ENCODE measurements around the gene NOD2.

Gene NOD2

GRCh38 chr16:50695017-50696000, 1.9 kb downstream of the NOD2 start:
- FAIRE-seq, result no peak

GRCh38 chr16:50696126-50696525, 2.7 kb downstream of the NOD2 start:
- FAIRE-seq, result no peak

GRCh38 chr16:50696575-50697420, 3.4 kb downstream of the NOD2 start:
- FAIRE-seq, result no peak

- FAIRE-seq, result no peak
Observed at GRCh38 chr16:50697421-50697715, 4.0 kb downstream of the NOD2 start.

GRCh38 chr16:50697881-50698767, 4.7 kb downstream of the NOD2 start:
- no peak for FAIRE-seq

GRCh38 chr16:50699326-50700159, 6.1 kb downstream of the NOD2 start:
- FAIRE-seq, result no peak

GRCh38 chr16:50702725-50703124, 9.3 kb downstream of the NOD2 start:
- FAIRE-seq, result no peak

GRCh38 chr16:50704245-50704644, 10.8 kb downstream of the NOD2 start:
- FAIRE-seq, result no peak

- FAIRE-seq, result no peak
Observed at GRCh38 chr16:50705436-50706110, 12.2 kb downstream of the NOD2 start.

GRCh38 chr16:50706250-50706649, 12.8 kb downstream of the NOD2 start:
- FAIRE-seq, result no peak

- no peak for FAIRE-seq
Observed at GRCh38 chr16:50708373-50709060, 15.1 kb downstream of the NOD2 start.

GRCh38 chr16:50709061-50709684, 15.8 kb downstream of the NOD2 start:
- no peak for FAIRE-seq

GRCh38 chr16:50709980-50710379, 16.6 kb downstream of the NOD2 start:
- FAIRE-seq, result no peak

- FAIRE-seq, result no peak
Observed at GRCh38 chr16:50711040-50711439, 17.6 kb downstream of the NOD2 start.

GRCh38 chr16:50711862-50712559, 18.6 kb downstream of the NOD2 start:
- no peak for FAIRE-seq

- no peak for FAIRE-seq
Observed at GRCh38 chr16:50712560-50712898, 19.1 kb downstream of the NOD2 start.

GRCh38 chr16:50712956-50713355, 19.6 kb downstream of the NOD2 start:
- FAIRE-seq, result no peak

GRCh38 chr16:50717091-50717490, 23.7 kb downstream of the NOD2 start:
- FAIRE-seq, result no peak

GRCh38 chr16:50717494-50717893, 24.1 kb downstream of the NOD2 start:
- FAIRE-seq, result no peak

All from A204.1 (cell line).